K562 (cell line): Measurements from ENCODE around the gene PRXL2B. TPM values are rescaled to one million over a fixed set of nuclear protein-coding genes. Genes with fewer than 3 reads are reported as not detected.
A peak's percentile ranks its signal among the peaks of the same experiment; 100 is the strongest.

Source experiments
- CBFA2T3 ChIP-seq: fragments of 450-650 bp; IDR thresholded peaks from 2 replicates; pipeline ENCODE4 v1.6.1; 2017
- CC2D1A ChIP-seq: fragments of 450-650 bp; IDR thresholded peaks from 2 replicates; pipeline ENCODE4 v1.6.1; 2017; ENCODE audit warnings: mild to moderate bottlenecking
- CTCF ChIP-seq, 3 experiments: IDR thresholded peaks in 2 of 3; conservative IDR thresholded peaks in 1 of 3; 2 replicates each; pipeline ENCODE4 v1.5.1; 2011 to 2012; ENCODE audit warnings: low read length in 3 of 3, mild to moderate bottlenecking in 3 of 3, control low read depth in 2 of 3, improper control_type of control experiment in 1 of 3, inconsistent platforms in 1 of 3, low read depth in 1 of 3, mixed read lengths in 1 of 3, moderate library complexity in 1 of 3; ENCODE audit not compliant: insufficient read depth in 2 of 3
- E2F3 ChIP-seq: fragments of 250-450 bp; sonication (Bioruptor Pico); IDR thresholded peaks from 2 replicates; pipeline ENCODE4 v1.4.0; 2020; ENCODE audit warnings: mild to moderate bottlenecking
- EP300 ChIP-seq: IDR thresholded peaks from 2 replicates; pipeline ENCODE4 v1.6.1; 2012; ENCODE audit warnings: low read length, improper control_type of control experiment
- FOXA1 ChIP-seq: fragments of 450-650 bp; IDR thresholded peaks from 2 replicates; pipeline ENCODE4 v1.6.1; 2016; ENCODE audit warnings: mild to moderate bottlenecking, borderline replicate concordance
- FOXK2 ChIP-seq, 2 experiments: fragments of 450-650 bp; IDR thresholded peaks in 1 of 2; conservative IDR thresholded peaks in 1 of 2; 2 replicates each; pipeline ENCODE4 v1.6.1; 2016; ENCODE audit warnings: low read depth in 2 of 2, mild to moderate bottlenecking in 1 of 2
- HNRNPK ChIP-seq: fragments of 200-400 bp; formaldehyde crosslinking; IDR thresholded peaks from one replicate; pipeline ENCODE4 v1.6.1; 2018; ENCODE audit warnings: mild to moderate bottlenecking, low read depth, low read length; ENCODE audit not compliant: poor library complexity, severe bottlenecking
- ID3 ChIP-seq, 2 experiments: fragments of 250-450 bp in 1 of 2; fragments of 450-650 bp in 1 of 2; sonication (Bioruptor Pico) in 1 of 2; IDR thresholded peaks; 2 replicates each; pipeline versions ENCODE4 v1.6.1 to v1.8.0; 2016 to 2021; ENCODE audit warnings: mild to moderate bottlenecking in 2 of 2, moderate library complexity in 2 of 2, missing compliant biosample characterization in 1 of 2, missing genetic modification characterization in 1 of 2
- KAT7 ChIP-seq: sonication (generic); formaldehyde crosslinking; IDR thresholded peaks from 2 replicates; pipeline ENCODE4 v1.8.0; 2022; ENCODE audit warnings: missing genetic modification reagents, mild to moderate bottlenecking, borderline replicate concordance
- POLR2A ChIP-seq: fragments of 450-650 bp; conservative IDR thresholded peaks from 2 replicates; pipeline ENCODE4 v1.6.1; 2016
- PYGO2 ChIP-seq: fragments of 450-650 bp; IDR thresholded peaks from 2 replicates; pipeline ENCODE4 v1.6.1; 2016; ENCODE audit warnings: mild to moderate bottlenecking, missing genetic modification characterization, moderate library complexity, missing compliant biosample characterization
- RBM14 ChIP-seq: fragments of 200-400 bp; formaldehyde crosslinking; IDR thresholded peaks from 2 replicates; pipeline ENCODE4 v1.6.1; 2018; ENCODE audit warnings: low read depth, mild to moderate bottlenecking, low read length, moderate library complexity, borderline replicate concordance; ENCODE audit not compliant: insufficient read depth
- ZBTB40 ChIP-seq, 2 experiments: fragments of 450-650 bp in 1 of 2; sonication (generic) in 1 of 2; formaldehyde crosslinking in 1 of 2; IDR thresholded peaks; 2 replicates each; pipeline versions ENCODE4 v1.7.1 to v1.9.0; 2016 to 2022; ENCODE audit warnings: inconsistent platforms in 1 of 2, mild to moderate bottlenecking in 1 of 2, missing genetic modification reagents in 1 of 2
- ZNF217 ChIP-seq: sonication (generic); formaldehyde crosslinking; IDR thresholded peaks from 2 replicates; pipeline ENCODE4 v1.8.0; 2022; ENCODE audit warnings: mild to moderate bottlenecking, missing genetic modification reagents
- polyA plus RNA-seq, 8 experiments: library from polyadenylated mRNA; depleted of rRNA in 4 of 8; stranded (reverse) in 5 of 8; unstranded in 3 of 8; fragments of >200 nt; fragmentation: Nextera tagmentation in 2 of 8; fragmentation: Illumina TruSeq in 1 of 8; extraction: Ambion mirVana in 2 of 8; extraction: Trizol in 1 of 8; gene quantifications; 2 replicates each; pipeline versions ENCODE4 v1.2.1 to v1.2.3, GENCODE V29; 2011 to 2014; ENCODE audit warnings: inconsistent platforms in 1 of 8, missing spikeins in 1 of 8
- total RNA-seq, 7 experiments: library from RNA; depleted of rRNA in 6 of 7; stranded (reverse); fragments of >200 nt in 6 of 7; fragmentation: Illumina TruSeq in 2 of 7; extraction: Trizol in 2 of 7; gene quantifications; 2 replicates each; pipeline versions ENCODE4 v1.2.1 to v1.2.3, GENCODE V29; 2011 to 2021; ENCODE audit warnings: low replicate concordance in 1 of 7

Gene PRXL2B
- total and polyA plus RNA-seq, 9 of the 15 experiments (the other 6 are each of a cell fraction or from before 2014, with no cell fraction given), result 0.99 to 25.3 (median 11.8) TPM

DNA sequence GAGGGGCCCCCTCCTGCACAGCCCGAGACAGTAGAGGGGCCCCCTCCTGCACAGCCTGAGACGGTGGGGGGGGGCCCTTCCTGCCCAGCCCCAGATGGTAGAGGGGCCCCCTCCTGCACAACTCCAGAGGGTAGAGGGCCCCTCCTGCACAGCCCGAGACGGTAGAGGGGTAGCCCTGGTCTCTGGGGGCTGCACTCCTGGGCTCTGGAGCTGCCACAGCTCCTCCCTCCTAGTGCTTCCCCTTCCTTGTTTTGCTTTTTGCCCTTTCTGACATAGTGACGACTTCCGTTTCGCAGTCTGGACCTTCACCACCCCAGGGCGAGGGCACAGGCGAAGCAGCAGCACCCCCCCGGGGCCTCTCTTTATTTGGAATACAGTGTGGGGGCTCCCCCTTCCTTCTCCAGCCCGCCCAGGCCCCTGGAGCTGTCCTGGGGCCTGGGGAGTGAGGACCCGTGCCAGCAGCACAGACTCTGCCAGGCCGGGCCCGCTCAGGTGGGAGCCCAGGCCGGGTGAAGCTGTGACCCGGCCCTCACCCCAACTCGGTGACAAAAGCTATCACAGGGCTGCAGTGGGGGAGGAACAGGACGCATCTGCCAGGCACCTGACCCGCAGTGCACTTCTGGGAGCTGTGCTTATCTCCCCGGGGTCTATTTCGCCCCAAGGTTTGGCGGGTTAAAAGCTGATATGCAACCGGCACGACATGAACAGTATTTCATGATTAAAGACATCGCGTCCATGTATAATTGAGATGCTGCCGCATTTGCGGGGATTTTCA is 1.1 kb upstream of the PRXL2B start (continued):
- no peak for TF ChIP-seq KAT7 (CRISPR knock-in tag)
- no peak for TF ChIP-seq FOXA1
- TF ChIP-seq CTCF (IDR thresholded peaks at IDR 0.05 in 2 of 3, conservative IDR thresholded peaks at IDR 0.05 in 1 of 3; ENCODE audit: insufficient read depth in 2 of 3, low read depth in 1 of 3, low read length in 3 of 3), result 0 out of 6 replicates have a peak, but pooled peaks of 1 of the 3 experiments have one; percentile 1
- TF ChIP-seq CC2D1A, result peak; percentile 55; the same call in 1 of the 2 replicates
- TF ChIP-seq EP300, result peak; percentile 87
- TF ChIP-seq FOXK2 (conservative IDR thresholded peaks at IDR 0.05 in 1 of 2, IDR thresholded peaks at IDR 0.05 in 1 of 2; ENCODE audit: low read depth in 2 of 2), result peak in 1 of 2 experiments; percentile 16; a peak in 1 of 4 replicates
- TF ChIP-seq CBFA2T3, result peak; percentile 97
- TF ChIP-seq PYGO2 (tag), result no peak
- TF ChIP-seq ZNF217 (CRISPR knock-in tag), result no peak
- peak; percentile 88 for TF ChIP-seq E2F3 (CRISPR knock-in tag)
- peak; percentile 64 for TF ChIP-seq ZBTB40 (IDR thresholded peaks at IDR 0.05)
- TF ChIP-seq ZBTB40 (CRISPR knock-in tag; IDR thresholded peaks at IDR 0.05), result no peak
- TF ChIP-seq POLR2A, result peak; percentile 26; the same call in 1 of the 2 replicates
- no peak for TF ChIP-seq HNRNPK
- no peak for TF ChIP-seq RBM14
- TF ChIP-seq ID3 (CRISPR knock-in tag; IDR thresholded peaks at IDR 0.05), result no peak
- peak; percentile 56; the same call in 1 of the 2 replicates for TF ChIP-seq ID3 (tag; IDR thresholded peaks at IDR 0.05)
